Measurements from ENCODE around the gene TMEM238. TPM values are rescaled to one million over a fixed set of nuclear protein-coding genes. Genes with fewer than 3 reads are reported as not detected.

The TMEM238 gene
- total and polyA plus RNA-seq, 10 of the 15 experiments (the other 5 are each of a cell fraction or from before 2014, with no cell fraction given) = 0.05 to 16.9 (median 0.58) TPM; not detected in 1

DNA sequence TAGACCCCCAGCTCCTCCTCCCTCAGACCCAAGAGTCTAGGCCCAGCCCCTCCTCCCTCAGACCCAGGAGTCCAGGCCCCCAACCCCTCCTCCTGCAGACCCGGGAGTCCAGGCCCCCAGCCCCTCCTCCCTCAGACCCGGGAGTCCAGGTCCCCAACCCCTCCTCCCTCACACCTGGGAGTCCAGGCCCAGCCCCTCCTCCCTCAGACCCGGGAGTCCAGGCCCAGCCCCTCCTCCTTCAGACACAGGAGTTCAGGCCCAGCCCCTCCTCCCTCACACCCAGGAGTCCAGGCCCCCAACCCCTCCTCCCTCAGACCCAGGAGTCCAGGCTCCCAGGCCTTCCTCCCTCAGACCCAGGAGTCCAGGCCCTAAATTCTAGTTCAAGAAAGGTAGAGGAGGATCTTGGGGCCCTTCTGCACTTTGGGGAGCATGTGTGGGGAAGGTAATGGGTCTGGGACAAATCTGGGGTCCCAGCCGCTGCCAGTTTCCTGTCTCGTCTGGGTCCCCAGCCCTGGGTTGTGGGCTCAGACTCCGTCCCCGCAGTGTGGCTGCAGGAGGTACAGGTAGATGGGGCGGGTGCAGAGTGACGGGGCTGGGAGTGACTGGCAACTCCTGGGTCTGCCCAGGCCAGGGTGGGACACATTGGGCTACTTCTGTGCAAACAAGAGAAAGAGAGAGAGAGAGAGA lies 10.6 kb downstream of the TMEM238 start (continued):
- TF ChIP-seq, protein P1, sequence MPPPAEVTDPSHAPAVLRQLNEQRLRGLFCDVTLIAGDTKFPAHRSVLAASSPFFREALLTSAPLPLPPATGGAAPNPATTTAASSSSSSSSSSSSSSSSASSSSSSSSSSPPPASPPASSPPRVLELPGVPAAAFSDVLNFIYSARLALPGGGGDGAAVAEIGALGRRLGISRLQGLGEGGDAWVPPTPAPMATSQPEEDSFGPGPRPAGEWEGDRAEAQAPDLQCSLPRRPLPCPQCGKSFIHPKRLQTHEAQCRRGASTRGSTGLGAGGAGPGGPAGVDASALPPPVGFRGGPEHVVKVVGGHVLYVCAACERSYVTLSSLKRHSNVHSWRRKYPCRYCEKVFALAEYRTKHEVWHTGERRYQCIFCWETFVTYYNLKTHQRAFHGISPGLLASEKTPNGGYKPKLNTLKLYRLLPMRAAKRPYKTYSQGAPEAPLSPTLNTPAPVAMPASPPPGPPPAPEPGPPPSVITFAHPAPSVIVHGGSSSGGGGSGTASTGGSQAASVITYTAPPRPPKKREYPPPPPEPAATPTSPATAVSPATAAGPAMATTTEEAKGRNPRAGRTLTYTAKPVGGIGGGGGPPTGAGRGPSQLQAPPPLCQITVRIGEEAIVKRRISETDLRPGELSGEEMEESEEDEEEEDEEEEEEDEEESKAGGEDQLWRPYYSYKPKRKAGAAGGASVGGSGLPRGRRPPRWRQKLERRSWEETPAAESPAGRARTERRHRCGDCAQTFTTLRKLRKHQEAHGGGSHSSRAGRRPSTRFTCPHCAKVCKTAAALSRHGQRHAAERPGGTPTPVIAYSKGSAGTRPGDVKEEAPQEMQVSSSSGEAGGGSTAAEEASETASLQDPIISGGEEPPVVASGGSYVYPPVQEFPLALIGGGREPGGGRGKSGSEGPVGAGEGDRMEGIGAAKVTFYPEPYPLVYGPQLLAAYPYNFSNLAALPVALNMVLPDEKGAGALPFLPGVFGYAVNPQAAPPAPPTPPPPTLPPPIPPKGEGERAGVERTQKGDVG (CRISPR knock-in tag; IDR thresholded peaks at IDR 0.05) = no peak
- no peak for TF ChIP-seq CREM (IDR thresholded peaks at IDR 0.05; ENCODE audit: low read depth)
- no peak for TF ChIP-seq MXI1 (IDR thresholded peaks at IDR 0.05; ENCODE audit: low read depth, low read length)
- TF ChIP-seq RUNX3 (IDR thresholded peaks at IDR 0.05; ENCODE audit: low read length) = no peak
- TF ChIP-seq FOXM1 (IDR thresholded peaks at IDR 0.05; ENCODE audit: low read depth, low read length) = no peak
- TF ChIP-seq SMC3 (IDR thresholded peaks at IDR 0.05; ENCODE audit: borderline replicate concordance, low read length) = no peak
- no peak for TF ChIP-seq GATAD2B (conservative IDR thresholded peaks at IDR 0.05; ENCODE audit: low read depth)
- no peak for TF ChIP-seq CBX5 (IDR thresholded peaks at IDR 0.05; ENCODE audit: low read depth)
- TF ChIP-seq, protein P2, sequence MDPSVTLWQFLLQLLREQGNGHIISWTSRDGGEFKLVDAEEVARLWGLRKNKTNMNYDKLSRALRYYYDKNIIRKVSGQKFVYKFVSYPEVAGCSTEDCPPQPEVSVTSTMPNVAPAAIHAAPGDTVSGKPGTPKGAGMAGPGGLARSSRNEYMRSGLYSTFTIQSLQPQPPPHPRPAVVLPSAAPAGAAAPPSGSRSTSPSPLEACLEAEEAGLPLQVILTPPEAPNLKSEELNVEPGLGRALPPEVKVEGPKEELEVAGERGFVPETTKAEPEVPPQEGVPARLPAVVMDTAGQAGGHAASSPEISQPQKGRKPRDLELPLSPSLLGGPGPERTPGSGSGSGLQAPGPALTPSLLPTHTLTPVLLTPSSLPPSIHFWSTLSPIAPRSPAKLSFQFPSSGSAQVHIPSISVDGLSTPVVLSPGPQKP (IDR thresholded peaks at IDR 0.05; ENCODE audit: low read depth, low read length) = no peak
- TF ChIP-seq, protein P3, sequence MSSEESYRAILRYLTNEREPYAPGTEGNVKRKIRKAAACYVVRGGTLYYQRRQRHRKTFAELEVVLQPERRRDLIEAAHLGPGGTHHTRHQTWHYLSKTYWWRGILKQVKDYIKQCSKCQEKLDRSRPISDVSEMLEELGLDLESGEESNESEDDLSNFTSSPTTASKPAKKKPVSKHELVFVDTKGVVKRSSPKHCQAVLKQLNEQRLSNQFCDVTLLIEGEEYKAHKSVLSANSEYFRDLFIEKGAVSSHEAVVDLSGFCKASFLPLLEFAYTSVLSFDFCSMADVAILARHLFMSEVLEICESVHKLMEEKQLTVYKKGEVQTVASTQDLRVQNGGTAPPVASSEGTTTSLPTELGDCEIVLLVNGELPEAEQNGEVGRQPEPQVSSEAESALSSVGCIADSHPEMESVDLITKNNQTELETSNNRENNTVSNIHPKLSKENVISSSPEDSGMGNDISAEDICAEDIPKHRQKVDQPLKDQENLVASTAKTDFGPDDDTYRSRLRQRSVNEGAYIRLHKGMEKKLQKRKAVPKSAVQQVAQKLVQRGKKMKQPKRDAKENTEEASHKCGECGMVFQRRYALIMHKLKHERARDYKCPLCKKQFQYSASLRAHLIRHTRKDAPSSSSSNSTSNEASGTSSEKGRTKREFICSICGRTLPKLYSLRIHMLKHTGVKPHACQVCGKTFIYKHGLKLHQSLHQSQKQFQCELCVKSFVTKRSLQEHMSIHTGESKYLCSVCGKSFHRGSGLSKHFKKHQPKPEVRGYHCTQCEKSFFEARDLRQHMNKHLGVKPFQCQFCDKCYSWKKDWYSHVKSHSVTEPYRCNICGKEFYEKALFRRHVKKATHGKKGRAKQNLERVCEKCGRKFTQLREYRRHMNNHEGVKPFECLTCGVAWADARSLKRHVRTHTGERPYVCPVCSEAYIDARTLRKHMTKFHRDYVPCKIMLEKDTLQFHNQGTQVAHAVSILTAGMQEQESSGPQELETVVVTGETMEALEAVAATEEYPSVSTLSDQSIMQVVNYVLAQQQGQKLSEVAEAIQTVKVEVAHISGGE (CRISPR knock-in tag; IDR thresholded peaks at IDR 0.05) = no peak
